Naive thymus-derived CD4-positive, alpha-beta T cell (primary cell): ENCODE results near the gene ZBTB11. TPM values are rescaled to one million over a fixed set of nuclear protein-coding genes. Genes with fewer than 3 reads are reported as not detected.

Source experiments
- ATAC-seq: fragments of 150-1000 bp; cut with Tn5 transposase; 2 replicates; pipeline ENCODE4 v1.10.0; 2021; ENCODE audit warnings: mild to moderate bottlenecking, moderate library complexity
- CTCF ChIA-PET: fragments of 350-600 bp; sonication (Branson Sonifier 250); formaldehyde crosslinking; loops from one replicate; lab custom pipeline; 2021; ENCODE audit warnings: antibody characterized with exemption; lab: Charles Lee
- POLR2A ChIA-PET: fragments of 350-600 bp; sonication (Branson Sonifier 250); formaldehyde crosslinking; loops from one replicate; lab custom pipeline; 2021; ENCODE audit warnings: antibody characterized with exemption, inconsistent platforms; lab: Charles Lee
- DNase-seq, 9 donors: peaks; one replicate each; pipeline versions ENCODE4 v3.0.0 to v3.0.0-alpha.2; 2020 to 2022; ENCODE audit warnings: mixed read lengths in 1 of 9
- H3K27ac ChIP-seq: one replicate; pipeline ENCODE4 v1.7.0; 2013; ENCODE audit warnings: mild to moderate bottlenecking, low read depth, low read length, moderate library complexity
- H3K27me3 ChIP-seq, 2 donors: one replicate each; pipeline ENCODE4 v1.7.0; 2013; ENCODE audit warnings: low read length in 2 of 2, mild to moderate bottlenecking in 2 of 2, moderate library complexity in 2 of 2; ENCODE audit not compliant: control insufficient read depth in 2 of 2, insufficient read depth in 2 of 2
- H3K36me3 ChIP-seq, 3 experiments: 1 replicate in 2 of 3; 2 replicates in 1 of 3; pipeline ENCODE4 v1.7.0; 2013; ENCODE audit warnings: low read length in 3 of 3, mild to moderate bottlenecking in 3 of 3, moderate library complexity in 1 of 3; ENCODE audit not compliant: insufficient read depth in 3 of 3, control insufficient read depth in 2 of 3
- H3K4me1 ChIP-seq, 2 donors: one replicate each; pipeline ENCODE4 v1.7.0; 2013; ENCODE audit warnings: low read length in 2 of 2, mild to moderate bottlenecking in 2 of 2, moderate library complexity in 1 of 2; ENCODE audit not compliant: control insufficient read depth in 2 of 2, insufficient read depth in 2 of 2
- H3K4me3 ChIP-seq: 2 replicates; pipeline ENCODE4 v1.7.0; 2013; ENCODE audit warnings: mild to moderate bottlenecking, low read length
- H3K9me3 ChIP-seq, 3 experiments: 1 replicate in 2 of 3; 2 replicates in 1 of 3; pipeline ENCODE4 v1.7.0; 2013; ENCODE audit warnings: low read length in 3 of 3; ENCODE audit not compliant: control insufficient read depth in 2 of 3
- H3K27ac Mint-ChIP-seq, 9 donors: one replicate each; pipeline ENCODE4 v1.8.0; 2020 to 2022; ENCODE audit warnings: mixed read lengths in 9 of 9, mild to moderate bottlenecking in 8 of 9, moderate library complexity in 5 of 9, inconsistent platforms in 2 of 9
- H3K27me3 Mint-ChIP-seq, 5 donors: one replicate each; pipeline ENCODE4 v1.8.0; 2021 to 2022; ENCODE audit warnings: mixed read lengths in 5 of 5, mild to moderate bottlenecking in 1 of 5
- H3K36me3 Mint-ChIP-seq, 5 donors: one replicate each; pipeline ENCODE4 v1.8.0; 2020 to 2022; ENCODE audit warnings: mixed read lengths in 5 of 5, mild to moderate bottlenecking in 3 of 5, inconsistent platforms in 1 of 5
- H3K4me1 Mint-ChIP-seq, 7 donors: one replicate each; pipeline ENCODE4 v1.8.0; 2020 to 2022; ENCODE audit warnings: mixed read lengths in 7 of 7, mild to moderate bottlenecking in 3 of 7, inconsistent platforms in 1 of 7
- H3K4me3 Mint-ChIP-seq, 10 donors: one replicate each; pipeline ENCODE4 v1.8.0; 2020 to 2022; ENCODE audit warnings: mild to moderate bottlenecking in 10 of 10, mixed read lengths in 10 of 10, moderate library complexity in 6 of 10, inconsistent platforms in 2 of 10
- H3K9me3 Mint-ChIP-seq, 11 donors: one replicate each; pipeline ENCODE4 v1.8.0; 2020 to 2022; ENCODE audit warnings: mixed read lengths in 11 of 11, mild to moderate bottlenecking in 4 of 11, inconsistent platforms in 1 of 11, moderate library complexity in 1 of 11
- intact Hi-C, 2 donors: fragments of 100-400 bp; cut with micrococcal nuclease; formaldehyde crosslinking; loops; one replicate each; pipeline ENCODE4 v1.15.1; 2023
- polyA plus RNA-seq, 2 donors: library from polyadenylated mRNA; unstranded; fragments of 300-500 nt; fragmentation: Illumina TruSeq; gene quantifications; one replicate each; pipeline ENCODE4 v1.2.3, GENCODE V29; 2021
- total RNA-seq, 6 experiments: library from RNA in 5 of 6; stranded (reverse) in 5 of 6; gene quantifications; 1 replicate in 5 of 6; 2 replicates in 1 of 6; pipeline ENCODE4 v1.2.3 and lab custom pipeline; 2021 to 2026

ZBTB11 gene
- total and polyA plus RNA-seq, 7 experiments from 2014 or later, result 10.5 to 68.2 (median 52.1) TPM

- POLR2A ChIA-PET, result no interaction called here
- peaks cover 11 to 13% of the 10 kb centered on the region in 2 donors for H3K4me1 ChIP-seq
- no peaks in the 10 kb centered on the region for H3K36me3 ChIP-seq
- intact Hi-C loops, result loop anchor here in 1 of 2 donors (5.0 kb wide), 2 partner anchors 47 to 257 kb away; no protein-coding TSS in a partner anchor
- no peaks in the 10 kb centered on the region for H3K9me3 Mint-ChIP-seq
- no peak overlapping the region for H3K27ac Mint-ChIP-seq
- DNase-seq (peak in 1 of 9 donors; percentile 15), ATAC-seq (no peak)
- H3K9me3 ChIP-seq, result no peaks in the 10 kb centered on the region
- no peaks in the 10 kb centered on the region for H3K27me3 Mint-ChIP-seq
- H3K27ac ChIP-seq, result no peak overlapping the region
- H3K36me3 Mint-ChIP-seq, result no peaks in the 10 kb centered on the region
- peaks cover 6 to 21% (median 19%) of the 10 kb centered on the region in 7 donors for H3K4me1 Mint-ChIP-seq
- H3K4me3 ChIP-seq, result no peak overlapping the region
- no peak overlapping the region for H3K4me3 Mint-ChIP-seq
- CTCF ChIA-PET, result no interaction called here
- H3K27me3 ChIP-seq, result no peaks in the 10 kb centered on the region
Observed at GRCh38 chr3:101639280-101639963, 37.5 kb downstream of the ZBTB11 start.

GRCh38 chr3:101638261-101638745 is 38.6 kb downstream of the ZBTB11 start:
- ChIA-PET POLR2A (no interaction called here), CTCF (no interaction called here)
- H3K36me3 ChIP-seq, result no peaks in the 10 kb centered on the region
- H3K27ac ChIP-seq, result no peak overlapping the region
- ATAC-seq (no peak), DNase-seq (peak in 1 of 9 donors; percentile 17)
- H3K9me3 ChIP-seq, result no peaks in the 10 kb centered on the region
- H3K4me1 ChIP-seq, result peaks cover 0 to 4% of the 10 kb centered on the region in 2 donors
- H3K4me3 ChIP-seq, result no peak overlapping the region
- Mint-ChIP-seq H3K4me1 (peaks cover 0 to 10% (median 8%) of the 10 kb centered on the region in 7 donors), H3K4me3 (no peak overlapping the region), H3K9me3 (no peaks in the 10 kb centered on the region), H3K36me3 (no peaks in the 10 kb centered on the region), H3K27ac (no peak overlapping the region), H3K27me3 (no peaks in the 10 kb centered on the region)
- intact Hi-C loops, result loop anchor here in 1 of 2 donors (5.0 kb wide), 2 partner anchors 46 to 256 kb away; no protein-coding TSS in a partner anchor
- H3K27me3 ChIP-seq, result no peaks in the 10 kb centered on the region

- Mint-ChIP-seq H3K27ac (peak overlapping the region in 2 of 9 donors; percentile 10 to 32), H3K27me3 (no peaks in the 10 kb centered on the region), H3K4me3 (no peak overlapping the region), H3K36me3 (no peaks in the 10 kb centered on the region), H3K9me3 (no peaks in the 10 kb centered on the region), H3K4me1 (peaks cover 0 to 5% (median 4%) of the 10 kb centered on the region in 7 donors)
- CTCF ChIA-PET, result interaction anchor here (1.1 to 1.3 kb wide), 2 partner anchors 406 to 567 kb away, joined by 3 read pairs; no protein-coding TSS in a partner anchor
- no peaks in the 10 kb centered on the region for H3K36me3 ChIP-seq
- H3K27me3 ChIP-seq, result no peaks in the 10 kb centered on the region
- H3K27ac ChIP-seq, result no peak overlapping the region
- no peak overlapping the region for H3K4me3 ChIP-seq
- H3K4me1 ChIP-seq, result no peaks in the 10 kb centered on the region
- POLR2A ChIA-PET, result no interaction called here
- intact Hi-C loops, result loop anchor here in 1 of 2 donors (5.0 kb wide), 2 partner anchors 45 to 255 kb away; no protein-coding TSS in a partner anchor
- no peaks in the 10 kb centered on the region for H3K9me3 ChIP-seq
- ATAC-seq (no peak), DNase-seq (peak in 1 of 9 donors; percentile 1)
Observed at GRCh38 chr3:101637451-101637850, 39.5 kb downstream of the ZBTB11 start.

- no peaks in the 10 kb centered on the region for H3K27me3 Mint-ChIP-seq
- no peaks in the 10 kb centered on the region for H3K4me1 ChIP-seq
- no peaks in the 10 kb centered on the region for H3K36me3 Mint-ChIP-seq
- H3K9me3 Mint-ChIP-seq, result no peaks in the 10 kb centered on the region
- H3K27me3 ChIP-seq, result no peaks in the 10 kb centered on the region
- no peaks in the 10 kb centered on the region for H3K36me3 ChIP-seq
- no peak overlapping the region for H3K27ac Mint-ChIP-seq
- POLR2A ChIA-PET, result interaction anchor here (0.6 kb wide), 1 partner anchor 413 kb away, joined by 3 read pairs; no protein-coding TSS in a partner anchor
- no peak overlapping the region for H3K27ac ChIP-seq
- DNase-seq, result peak; percentile 31 to 72 (median 65)
- intact Hi-C loops, result loop anchor here (1.0 to 5.0 kb wide), 7 partner anchors 44 to 899 kb away; partner anchors contain the start of gene PCNP (in 1 of the 2)
- H3K9me3 ChIP-seq, result no peaks in the 10 kb centered on the region
- ATAC-seq, result peak; percentile 92
- no peak overlapping the region for H3K4me3 ChIP-seq
- CTCF ChIA-PET, result interaction anchor here (0.6 to 1.3 kb wide), 6 partner anchors 43 to 902 kb away, joined by 3 to 4 read pairs (median 3); no protein-coding TSS in a partner anchor
- H3K4me1 Mint-ChIP-seq, result peaks cover 0 to 5% (median 4%) of the 10 kb centered on the region in 7 donors
- no peak overlapping the region for H3K4me3 Mint-ChIP-seq
Observed at GRCh38 chr3:101635954-101636798, 40.8 kb downstream of the ZBTB11 start.

GRCh38 chr3:101635345-101635744 is 41.6 kb downstream of the ZBTB11 start:
- POLR2A ChIA-PET, result interaction anchor here (0.6 kb wide), 1 partner anchor 414 kb away, joined by 3 read pairs; no protein-coding TSS in a partner anchor
- Histone ChIP-seq H3K4me3 (no peak overlapping the region), H3K9me3 (no peaks in the 10 kb centered on the region), H3K36me3 (no peaks in the 10 kb centered on the region), H3K27ac (no peak overlapping the region), H3K27me3 (no peaks in the 10 kb centered on the region), H3K4me1 (no peaks in the 10 kb centered on the region)
- no peaks in the 10 kb centered on the region for H3K36me3 Mint-ChIP-seq
- intact Hi-C loops, result loop anchor here in 1 of 2 donors (5.0 kb wide), 2 partner anchors 43 to 253 kb away; no protein-coding TSS in a partner anchor
- ATAC-seq (no peak), DNase-seq (peak in 1 of 9 donors; percentile 1)
- peaks cover 0 to 5% (median 4%) of the 10 kb centered on the region in 7 donors for H3K4me1 Mint-ChIP-seq
- CTCF ChIA-PET, result interaction anchor here (0.6 to 0.8 kb wide), 2 partner anchors 61 to 1613 kb away, joined by 3 to 4 read pairs; no protein-coding TSS in a partner anchor
- H3K4me3 Mint-ChIP-seq, result no peak overlapping the region
- no peaks in the 10 kb centered on the region for H3K27me3 Mint-ChIP-seq
- no peak overlapping the region for H3K27ac Mint-ChIP-seq
- no peaks in the 10 kb centered on the region for H3K9me3 Mint-ChIP-seq

GRCh38 chr3:101634591-101635196 is 42.2 kb downstream of the ZBTB11 start:
- ChIA-PET POLR2A (no interaction called here), CTCF (interaction anchor here (0.6 kb wide), 1 partner anchor 1613 kb away, joined by 3 read pairs; no protein-coding TSS in a partner anchor)
- no peak for ATAC-seq
- H3K36me3 ChIP-seq, result no peaks in the 10 kb centered on the region
- DNase-seq, result peak in 1 of 9 donors; percentile 11
- no peaks in the 10 kb centered on the region for H3K9me3 Mint-ChIP-seq
- H3K4me1 Mint-ChIP-seq, result peaks cover 0 to 5% (median 4%) of the 10 kb centered on the region in 7 donors
- H3K9me3 ChIP-seq, result no peaks in the 10 kb centered on the region
- no peaks in the 10 kb centered on the region for H3K27me3 ChIP-seq
- H3K27ac Mint-ChIP-seq, result no peak overlapping the region
- H3K4me1 ChIP-seq, result no peaks in the 10 kb centered on the region
- no peak overlapping the region for H3K4me3 ChIP-seq
- intact Hi-C loops, result loop anchor here in 1 of 2 donors (5.0 kb wide), 2 partner anchors 42 to 252 kb away; no protein-coding TSS in a partner anchor
- no peak overlapping the region for H3K27ac ChIP-seq
- no peak overlapping the region for H3K4me3 Mint-ChIP-seq
- no peaks in the 10 kb centered on the region for H3K36me3 Mint-ChIP-seq
- no peaks in the 10 kb centered on the region for H3K27me3 Mint-ChIP-seq
